HCT116 (cell line): Measurements from ENCODE around the gene HELLS. TPM values are rescaled to one million over a fixed set of nuclear protein-coding genes. Genes with fewer than 3 reads are reported as not detected.

ENCODE experiments used
- ATAC-seq: fragments of 200-7000 bp; cut with Tn5 transposase; 2 replicates; pipeline ENCODE4 v1.9.1; 2020; ENCODE audit warnings: mild to moderate bottlenecking, moderate library complexity
- BruUV-seq: library from RNA; stranded (reverse); fragments of 400-500 nt; replicated peaks from 2 replicates; lab custom pipeline; 2021; lab: Mats Ljungman, UMichigan
- CTCF ChIA-PET: fragments of 300-600 bp; sonication (Branson Sonifier 250); formaldehyde crosslinking; loops from one replicate; lab custom pipeline; 2021; ENCODE audit warnings: antibody characterized with exemption; lab: Charles Lee
- POLR2A ChIA-PET: fragments of 300-600, 350-600 bp; sonication (Branson Sonifier 250); formaldehyde crosslinking; loops from one replicate; lab custom pipeline; 2021; ENCODE audit warnings: antibody characterized with exemption; lab: Charles Lee
- RAD21 ChIA-PET, 2 experiments: fragments of 300-600 bp; sonication (Branson Sonifier 250); formaldehyde crosslinking; loops; one replicate each; lab custom pipeline; 2023; ENCODE audit warnings: low total read pairs in 2 of 2; ENCODE audit not compliant: uncharacterized antibody in 2 of 2, unreplicated experiment in 2 of 2, low non-redundant PET in 1 of 2; lab: Charles Lee
- DNase-seq: peaks from one replicate; pipeline ENCODE4 v3.0.0-alpha.2; 2010; ENCODE audit warnings: low read depth, low spot score
- H2AFZ ChIP-seq: fragments of 200-600 bp; shearing (Covaris generic), sonication (generic); 2 replicates; pipeline ENCODE4 v1.6.1; 2017; ENCODE audit warnings: low read depth, mixed run types, mixed read lengths, antibody characterized with exemption, low read length; ENCODE audit not compliant: poor library complexity, severe bottlenecking
- H3K27ac ChIP-seq: 2 replicates; pipeline ENCODE4 v1.5.1; 2012; ENCODE audit warnings: low read depth, low read length
- H3K27me3 ChIP-seq: fragments of 200-600 bp; sonication (generic); 2 replicates; pipeline ENCODE4 v1.6.1; 2016; ENCODE audit warnings: mixed run types, low read length, mixed read lengths; ENCODE audit not compliant: insufficient read depth
- H3K36me3 ChIP-seq, 2 experiments: fragments of 200-500 bp in 1 of 2; fragments of 200-600 bp in 1 of 2; sonication (Bioruptor generic) in 1 of 2; sonication (generic) in 1 of 2; 2 replicates each; pipeline versions ENCODE4 v1.5.1 to v1.6.1; 2014 to 2016; ENCODE audit warnings: low read length in 2 of 2, inconsistent platforms in 1 of 2, mixed read lengths in 1 of 2, mixed run types in 1 of 2; ENCODE audit not compliant: insufficient read depth in 2 of 2, control insufficient read depth in 1 of 2
- H3K4me1 ChIP-seq, 2 experiments: fragments of 200-600 bp in 1 of 2; sonication (generic) in 1 of 2; 2 replicates each; pipeline versions ENCODE4 v1.5.1 to v1.6.1; 2012 to 2017; ENCODE audit warnings: low read length in 2 of 2, inconsistent platforms in 1 of 2, mild to moderate bottlenecking in 1 of 2, mixed read lengths in 1 of 2, mixed run types in 1 of 2, moderate library complexity in 1 of 2; ENCODE audit not compliant: insufficient read depth in 2 of 2, control insufficient read depth in 1 of 2
- H3K4me2 ChIP-seq: fragments of 200-600 bp; sonication (generic); 2 replicates; pipeline ENCODE4 v1.6.1; 2017; ENCODE audit warnings: mixed run types, low read length, mixed read lengths
- H3K4me3 ChIP-seq, 2 experiments: fragments of 200-600 bp in 1 of 2; sonication (generic) in 1 of 2; replicated peaks in 1 of 2; 2 replicates each; pipeline ENCODE4 v1.5.1; 2011 to 2016; ENCODE audit warnings: low read length in 2 of 2, control low read depth in 1 of 2, low read depth in 1 of 2, mild to moderate bottlenecking in 1 of 2, mixed read lengths in 1 of 2, mixed run types in 1 of 2
- H3K79me2 ChIP-seq: fragments of 200-600 bp; sonication (generic); 2 replicates; pipeline ENCODE4 v1.6.1; 2017; ENCODE audit warnings: mild to moderate bottlenecking, mixed run types, low read length, moderate library complexity, mixed read lengths; ENCODE audit not compliant: insufficient read depth
- H3K9ac ChIP-seq: fragments of 200-600 bp; sonication (generic); 2 replicates; pipeline ENCODE4 v1.6.1; 2016; ENCODE audit warnings: low read length, mixed read lengths
- H3K9me2 ChIP-seq: fragments of 200-600 bp; sonication (generic), shearing (Covaris generic); 2 replicates; pipeline ENCODE4 v1.6.1; 2017; ENCODE audit warnings: mixed run types, mild to moderate bottlenecking, moderate library complexity; ENCODE audit not compliant: insufficient read depth
- H3K9me3 ChIP-seq, 2 experiments: fragments of 200-500 bp in 1 of 2; fragments of 200-600 bp in 1 of 2; sonication (Bioruptor generic) in 1 of 2; sonication (generic) in 1 of 2; 2 replicates each; pipeline ENCODE4 v1.6.1; 2014 to 2017; ENCODE audit warnings: low read length in 2 of 2, mixed read lengths in 2 of 2, inconsistent platforms in 1 of 2, low read depth in 1 of 2, mild to moderate bottlenecking in 1 of 2, mixed run types in 1 of 2, moderate library complexity in 1 of 2; ENCODE audit not compliant: control insufficient read depth in 1 of 2, insufficient read depth in 1 of 2
- H4K20me1 ChIP-seq: fragments of 200-600 bp; sonication (generic), shearing (Covaris generic); 2 replicates; pipeline ENCODE4 v1.6.1; 2017; ENCODE audit warnings: mixed run types, mild to moderate bottlenecking, moderate library complexity; ENCODE audit not compliant: insufficient read depth
- ELF1 ChIP-seq: IDR thresholded peaks from 2 replicates; pipeline ENCODE4 v1.6.1; 2012; ENCODE audit warnings: low read depth, borderline replicate concordance
- EZH2 ChIP-seq: fragments of 200-600 bp; sonication (generic); IDR thresholded peaks from 2 replicates; pipeline ENCODE4 v1.6.1; 2017; ENCODE audit warnings: antibody characterized with exemption, mixed run types
- EZH2phosphoT487 ChIP-seq: fragments of 200-600 bp; IDR thresholded peaks from 2 replicates; pipeline ENCODE4 v1.6.1; 2018; ENCODE audit warnings: antibody characterized with exemption, borderline replicate concordance
- FOSL1 ChIP-seq: IDR thresholded peaks from 2 replicates; pipeline ENCODE4 v1.6.1; 2012; ENCODE audit warnings: low read depth
- RAD21 ChIP-seq: IDR thresholded peaks from 2 replicates; pipeline ENCODE4 v1.6.1; 2012; ENCODE audit warnings: low read depth, mild to moderate bottlenecking
- REST ChIP-seq: IDR thresholded peaks from 2 replicates; pipeline ENCODE4 v1.6.1; 2012; ENCODE audit warnings: low read depth
- intact Hi-C: fragments of 100-400 bp; cut with micrococcal nuclease; formaldehyde crosslinking; loops from 2 replicates; pipeline ENCODE4 v1.10.0; 2022
- total RNA-seq: library from RNA; stranded (reverse); gene quantifications from one replicate; pipeline ENCODE4 v1.2.1, GENCODE V29; 2021; ENCODE audit not compliant: unreplicated experiment

HELLS gene
- total RNA-seq, 1 experiment from 2014 or later: 134 TPM

- Histone ChIP-seq H3K4me2 (no peak overlapping the region), H3K9ac (no peak overlapping the region), H3K27me3 (no peaks in the 10 kb centered on the region), H3K4me1 (no peaks in the 10 kb centered on the region), H3K9me3 (no peaks in the 10 kb centered on the region), H3K36me3 (no peaks in the 10 kb centered on the region), H3K79me2 (no peaks in the 10 kb centered on the region), H3K9me2 (no peaks in the 10 kb centered on the region), H2AFZ (no peak overlapping the region), H4K20me1 (no peaks in the 10 kb centered on the region), H3K4me3 (no peak overlapping the region), H3K27ac (no peak overlapping the region)
- DNase-seq (no peak), ATAC-seq (no peak)
- intact Hi-C loops: loop anchor here (2.0 kb wide), 1 partner anchor 552 kb away; no protein-coding TSS in a partner anchor
- ChIA-PET POLR2A (no interaction called here), RAD21 (no interaction called here), CTCF (no interaction called here)
- TF ChIP-seq ELF1: no peak
- TF ChIP-seq EZH2: no peak
- TF ChIP-seq EZH2phosphoT487: no peak
- no peak for TF ChIP-seq FOSL1
- TF ChIP-seq RAD21: no peak
- no peak for TF ChIP-seq REST
- no TSS peak for BruUV-seq
Measured at GRCh38 chr10:94631077-94631875, 85.7 kb downstream of the HELLS start.
